ENCODE measurements around the gene EDN1.

EDN1 gene

DNA sequence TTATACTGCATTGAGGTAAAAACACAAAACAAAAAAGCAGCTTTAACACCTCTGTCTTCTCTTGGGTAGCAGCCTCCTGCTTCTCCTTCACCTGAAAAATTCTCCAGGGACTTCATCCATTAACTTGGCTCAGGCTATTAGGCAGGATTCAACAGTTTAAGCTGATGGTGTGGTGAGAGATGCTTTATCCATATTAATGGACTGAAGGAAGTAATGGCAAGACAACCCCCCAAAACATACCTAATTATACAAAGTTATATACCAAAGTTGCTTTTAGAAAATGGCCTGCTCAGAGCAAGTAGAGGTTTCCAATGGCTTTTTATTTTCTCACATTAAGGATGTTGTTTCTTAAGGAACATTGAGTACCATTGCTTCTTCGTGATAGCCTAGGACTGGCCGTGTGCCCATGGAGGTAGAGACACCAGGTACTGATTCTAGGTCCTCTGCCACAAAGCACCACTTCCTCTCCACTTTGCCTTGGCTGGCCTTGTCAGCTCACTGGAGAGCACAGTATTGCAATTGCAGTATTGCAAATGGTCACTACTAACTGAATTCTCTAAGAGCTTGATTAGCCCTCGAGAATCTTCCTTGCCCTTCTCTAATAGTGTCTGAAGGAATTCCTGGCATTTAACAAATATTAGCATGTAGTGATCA lies 7.3 kb downstream of the EDN1 start:
- Histone ChIP-seq H3K27me3 (ENCODE audit: control insufficient read depth in 3 of 3, insufficient read depth in 3 of 3, low read depth in 1 of 3, low read length in 3 of 3) (peaks cover 0 to 6% (median 0%) of the 10 kb centered on the region in 3 experiments), H2BK12ac (ENCODE audit: low read length) (no peak overlapping the region), H3K4me2 (ENCODE audit: insufficient read depth, low read length, poor library complexity, severe bottlenecking) (no peak overlapping the region), H4K8ac (ENCODE audit: low read depth, low read length) (no peak overlapping the region), H3K4ac (ENCODE audit: low read length) (no peak overlapping the region), H2BK120ac (ENCODE audit: low read depth, low read length) (no peak overlapping the region), H3K79me1 (ENCODE audit: low read depth, low read length) (no peaks in the 10 kb centered on the region), H3K27ac (replicated peaks; ENCODE audit: low read length) (no peak overlapping the region), H3K23ac (ENCODE audit: low read depth, low read length, poor library complexity) (no peak overlapping the region), H2AK5ac (ENCODE audit: low read depth, low read length) (no peak overlapping the region), H4K91ac (ENCODE audit: low read depth, low read length, poor library complexity) (no peak overlapping the region), H2AFZ (ENCODE audit: low read length) (no peak overlapping the region), H2BK15ac (ENCODE audit: low read length) (no peak overlapping the region), H3K18ac (ENCODE audit: low read length) (no peak overlapping the region), H3K36me3 (replicated peaks in 1 of 2; ENCODE audit: control insufficient read depth in 2 of 2, insufficient read depth in 2 of 2, low read length in 2 of 2) (no peaks in the 10 kb centered on the region), H3K9ac (ENCODE audit: low read depth, low read length, poor library complexity) (no peak overlapping the region), H3K4me3 (ENCODE audit: low read length in 2 of 2) (no peak overlapping the region), H3K9me3 (replicated peaks in 1 of 2; ENCODE audit: control insufficient read depth in 2 of 2, insufficient read depth in 1 of 2, low read depth in 1 of 2, low read length in 2 of 2) (no peaks in the 10 kb centered on the region), H3K14ac (ENCODE audit: low read length) (no peak overlapping the region), H3K4me1 (ENCODE audit: control insufficient read depth in 2 of 2, insufficient read depth in 1 of 2, low read depth in 1 of 2, low read length in 2 of 2) (no peaks in the 10 kb centered on the region), H2BK5ac (ENCODE audit: low read length) (no peak overlapping the region)
- no peak for DNase-seq (ENCODE audit: low spot score)
- no CpG with 5 or more reads among the region's 3 CpGs for WGBS, 2 donors (ENCODE audit: extremely low coverage in 2 of 2, insufficient read length in 2 of 2, insufficient replicate concordance in 1 of 2)

DNA sequence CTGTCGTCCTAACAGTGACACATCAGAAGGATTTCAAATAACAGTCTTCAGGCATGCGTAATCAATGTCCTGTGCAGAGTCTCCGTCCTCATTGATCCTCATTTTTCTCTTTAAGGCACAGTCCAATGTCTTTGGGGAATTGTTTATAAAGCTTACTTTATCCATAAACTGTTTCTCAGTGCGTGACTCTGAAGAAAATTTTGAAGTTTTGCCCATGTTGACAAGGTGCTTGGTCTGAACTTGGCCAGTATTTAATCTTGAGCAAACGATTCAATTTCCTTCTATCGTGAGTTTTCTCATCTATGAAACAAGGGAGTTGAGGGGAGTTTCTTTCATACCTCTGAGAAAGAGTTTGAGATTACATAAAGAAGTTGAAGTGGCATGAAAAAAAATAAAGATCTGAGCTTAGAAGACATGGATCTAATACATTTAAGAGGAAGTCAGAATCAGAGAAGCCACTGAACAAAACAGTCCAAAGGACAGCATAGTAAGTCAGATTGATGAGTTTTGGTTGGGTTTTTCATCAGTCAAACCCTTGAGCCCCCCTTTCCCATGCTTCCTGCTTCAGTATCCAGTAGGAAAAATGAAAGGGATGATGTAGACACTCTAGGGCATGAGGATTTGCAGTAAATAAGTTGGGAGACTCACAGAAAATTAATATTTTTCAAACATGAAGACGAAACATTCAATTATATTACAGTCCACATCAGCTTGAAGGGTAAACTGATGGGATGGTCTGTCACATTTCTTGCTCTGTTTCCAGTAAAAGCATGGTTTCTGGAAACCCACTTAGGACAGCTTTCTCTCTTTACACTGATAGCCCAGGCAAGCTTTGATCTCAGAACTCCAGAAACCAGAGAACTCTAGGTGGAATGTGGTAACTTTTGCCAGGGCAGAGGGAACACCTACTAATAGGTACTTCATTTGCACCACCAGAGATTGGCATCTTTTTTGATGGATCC lies 8.1 kb downstream of the EDN1 start:
- Histone ChIP-seq H2BK15ac (ENCODE audit: low read length) (no peak overlapping the region), H4K91ac (ENCODE audit: low read depth, low read length, poor library complexity) (no peak overlapping the region), H3K4me3 (ENCODE audit: low read length in 2 of 2) (no peak overlapping the region), H3K27me3 (ENCODE audit: control insufficient read depth in 3 of 3, insufficient read depth in 3 of 3, low read depth in 1 of 3, low read length in 3 of 3) (peaks cover 0 to 3% (median 0%) of the 10 kb centered on the region in 3 experiments), H4K8ac (ENCODE audit: low read depth, low read length) (no peak overlapping the region), H3K4me2 (ENCODE audit: insufficient read depth, low read length, poor library complexity, severe bottlenecking) (no peak overlapping the region), H3K36me3 (replicated peaks in 1 of 2; ENCODE audit: control insufficient read depth in 2 of 2, insufficient read depth in 2 of 2, low read length in 2 of 2) (no peaks in the 10 kb centered on the region), H3K79me1 (ENCODE audit: low read depth, low read length) (no peaks in the 10 kb centered on the region), H3K14ac (ENCODE audit: low read length) (no peak overlapping the region), H3K9ac (ENCODE audit: low read depth, low read length, poor library complexity) (no peak overlapping the region), H3K27ac (replicated peaks; ENCODE audit: low read length) (no peak overlapping the region), H2BK5ac (ENCODE audit: low read length) (no peak overlapping the region), H2AK5ac (ENCODE audit: low read depth, low read length) (no peak overlapping the region), H3K23ac (ENCODE audit: low read depth, low read length, poor library complexity) (no peak overlapping the region), H3K9me3 (replicated peaks in 1 of 2; ENCODE audit: control insufficient read depth in 2 of 2, insufficient read depth in 1 of 2, low read depth in 1 of 2, low read length in 2 of 2) (no peaks in the 10 kb centered on the region), H2BK12ac (ENCODE audit: low read length) (no peak overlapping the region), H3K18ac (ENCODE audit: low read length) (no peak overlapping the region), H2AFZ (ENCODE audit: low read length) (no peak overlapping the region), H2BK120ac (ENCODE audit: low read depth, low read length) (no peak overlapping the region), H3K4ac (ENCODE audit: low read length) (no peak overlapping the region), H3K4me1 (ENCODE audit: control insufficient read depth in 2 of 2, insufficient read depth in 1 of 2, low read depth in 1 of 2, low read length in 2 of 2) (no peaks in the 10 kb centered on the region)
- no CpG with 5 or more reads among the region's 7 CpGs for WGBS, 2 donors (ENCODE audit: extremely low coverage in 2 of 2, insufficient read length in 2 of 2, insufficient replicate concordance in 1 of 2)
- DNase-seq (ENCODE audit: low spot score) = no peak

DNA sequence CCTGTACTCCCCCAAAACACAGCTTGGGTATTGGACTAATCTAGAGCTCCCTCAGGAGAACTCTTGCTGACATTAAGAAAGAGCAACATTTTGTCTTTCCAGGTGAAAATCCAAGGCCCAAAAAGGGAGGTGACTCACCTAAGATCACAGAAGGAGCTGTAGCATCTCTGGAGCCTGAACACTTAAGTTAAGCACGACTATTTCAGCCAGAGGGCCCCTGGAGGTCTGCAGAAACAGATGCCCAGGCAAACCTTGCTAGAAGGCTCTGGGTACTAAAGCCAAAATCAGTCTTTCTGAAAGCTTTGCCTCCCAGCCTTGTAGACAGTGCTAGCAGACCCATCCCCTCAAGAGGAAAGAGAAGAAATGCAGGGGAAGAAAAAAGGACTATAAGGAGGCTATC lies 8.8 kb downstream of the EDN1 start:
- no peak overlapping the region for H3K18ac ChIP-seq (ENCODE audit: low read length)
- no peak overlapping the region for H2BK120ac ChIP-seq (ENCODE audit: low read depth, low read length)
- H3K36me3 ChIP-seq (replicated peaks in 1 of 2; ENCODE audit: control insufficient read depth in 2 of 2, insufficient read depth in 2 of 2, low read length in 2 of 2) = no peaks in the 10 kb centered on the region
- no peak overlapping the region for H4K91ac ChIP-seq (ENCODE audit: low read depth, low read length, poor library complexity)
- H3K4me2 ChIP-seq (ENCODE audit: insufficient read depth, low read length, poor library complexity, severe bottlenecking) = no peak overlapping the region
- H2AFZ ChIP-seq (ENCODE audit: low read length) = no peak overlapping the region
- H4K8ac ChIP-seq (ENCODE audit: low read depth, low read length) = no peak overlapping the region
- H3K79me1 ChIP-seq (ENCODE audit: low read depth, low read length) = no peaks in the 10 kb centered on the region
- H3K4me1 ChIP-seq (ENCODE audit: control insufficient read depth in 2 of 2, insufficient read depth in 1 of 2, low read depth in 1 of 2, low read length in 2 of 2) = no peaks in the 10 kb centered on the region
- H2BK15ac ChIP-seq (ENCODE audit: low read length) = no peak overlapping the region
- no peak overlapping the region for H3K23ac ChIP-seq (ENCODE audit: low read depth, low read length, poor library complexity)
- H2AK5ac ChIP-seq (ENCODE audit: low read depth, low read length) = no peak overlapping the region
- no peak overlapping the region for H3K4me3 ChIP-seq (ENCODE audit: low read length in 2 of 2)
- H3K9ac ChIP-seq (ENCODE audit: low read depth, low read length, poor library complexity) = no peak overlapping the region
- H3K14ac ChIP-seq (ENCODE audit: low read length) = no peak overlapping the region
- DNase-seq (ENCODE audit: low spot score) = no peak
- H3K27ac ChIP-seq (replicated peaks; ENCODE audit: low read length) = no peak overlapping the region
- no peak overlapping the region for H2BK12ac ChIP-seq (ENCODE audit: low read length)
- H3K27me3 ChIP-seq (ENCODE audit: control insufficient read depth in 3 of 3, insufficient read depth in 3 of 3, low read depth in 1 of 3, low read length in 3 of 3) = peaks cover 0 to 3% (median 0%) of the 10 kb centered on the region in 3 experiments
- no peak overlapping the region for H3K4ac ChIP-seq (ENCODE audit: low read length)
- WGBS, 2 donors (ENCODE audit: extremely low coverage in 2 of 2, insufficient read length in 2 of 2, insufficient replicate concordance in 1 of 2) = no CpG with 5 or more reads among the region's 1 CpG
- no peaks in the 10 kb centered on the region for H3K9me3 ChIP-seq (replicated peaks in 1 of 2; ENCODE audit: control insufficient read depth in 2 of 2, insufficient read depth in 1 of 2, low read depth in 1 of 2, low read length in 2 of 2)
- no peak overlapping the region for H2BK5ac ChIP-seq (ENCODE audit: low read length)

DNA sequence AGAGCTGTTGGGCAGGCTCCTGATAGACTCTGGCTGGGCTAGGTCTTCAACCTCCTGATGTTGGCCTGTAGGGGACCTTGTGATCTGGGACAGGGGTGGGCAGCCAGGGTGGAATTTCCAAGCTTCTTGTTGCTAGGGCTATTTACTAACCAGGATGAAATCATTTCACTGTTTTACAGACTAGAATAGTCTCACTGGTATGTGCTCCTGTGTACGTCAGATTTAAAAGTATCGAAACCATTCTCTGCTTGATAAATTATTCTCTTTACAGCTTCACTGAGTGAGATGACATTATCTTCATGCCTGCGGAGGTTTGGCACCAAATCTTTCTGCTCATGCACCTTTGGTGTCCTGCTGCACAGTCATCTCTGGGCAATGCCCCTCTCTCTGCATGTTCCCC lies 10.9 kb downstream of the EDN1 start:
- Histone ChIP-seq H3K36me3 (replicated peaks in 1 of 2; ENCODE audit: control insufficient read depth in 2 of 2, insufficient read depth in 2 of 2, low read length in 2 of 2) (no peaks in the 10 kb centered on the region), H2BK120ac (ENCODE audit: low read depth, low read length) (no peak overlapping the region), H3K9ac (ENCODE audit: low read depth, low read length, poor library complexity) (no peak overlapping the region), H3K27me3 (ENCODE audit: control insufficient read depth in 3 of 3, insufficient read depth in 3 of 3, low read depth in 1 of 3, low read length in 3 of 3) (no peaks in the 10 kb centered on the region), H3K18ac (ENCODE audit: low read length) (no peak overlapping the region), H3K79me1 (ENCODE audit: low read depth, low read length) (no peaks in the 10 kb centered on the region), H3K4me1 (ENCODE audit: control insufficient read depth in 2 of 2, insufficient read depth in 1 of 2, low read depth in 1 of 2, low read length in 2 of 2) (no peaks in the 10 kb centered on the region), H3K4me3 (ENCODE audit: low read length in 2 of 2) (no peak overlapping the region), H4K8ac (ENCODE audit: low read depth, low read length) (no peak overlapping the region), H3K4me2 (ENCODE audit: insufficient read depth, low read length, poor library complexity, severe bottlenecking) (no peak overlapping the region), H2AFZ (ENCODE audit: low read length) (no peak overlapping the region), H3K23ac (ENCODE audit: low read depth, low read length, poor library complexity) (no peak overlapping the region), H3K9me3 (replicated peaks in 1 of 2; ENCODE audit: control insufficient read depth in 2 of 2, insufficient read depth in 1 of 2, low read depth in 1 of 2, low read length in 2 of 2) (no peaks in the 10 kb centered on the region), H3K14ac (ENCODE audit: low read length) (no peak overlapping the region), H2BK12ac (ENCODE audit: low read length) (no peak overlapping the region), H3K4ac (ENCODE audit: low read length) (no peak overlapping the region), H2AK5ac (ENCODE audit: low read depth, low read length) (no peak overlapping the region), H2BK15ac (ENCODE audit: low read length) (no peak overlapping the region), H2BK5ac (ENCODE audit: low read length) (no peak overlapping the region), H4K91ac (ENCODE audit: low read depth, low read length, poor library complexity) (no peak overlapping the region), H3K27ac (replicated peaks; ENCODE audit: low read length) (no peak overlapping the region)
- WGBS, 2 donors (ENCODE audit: extremely low coverage in 2 of 2, insufficient read length in 2 of 2, insufficient replicate concordance in 1 of 2) = no CpG with 5 or more reads among the region's 3 CpGs
- no peak for DNase-seq (ENCODE audit: low spot score)

All from neuronal stem cell (in vitro differentiated cells).